Measurements from ENCODE around the gene ASCL1. TPM values are rescaled to one million over a fixed set of nuclear protein-coding genes. Genes with fewer than 3 reads are reported as not detected.

Gene ASCL1
- total RNA-seq, 1 donor from 2014 or later, result not detected

DNA sequence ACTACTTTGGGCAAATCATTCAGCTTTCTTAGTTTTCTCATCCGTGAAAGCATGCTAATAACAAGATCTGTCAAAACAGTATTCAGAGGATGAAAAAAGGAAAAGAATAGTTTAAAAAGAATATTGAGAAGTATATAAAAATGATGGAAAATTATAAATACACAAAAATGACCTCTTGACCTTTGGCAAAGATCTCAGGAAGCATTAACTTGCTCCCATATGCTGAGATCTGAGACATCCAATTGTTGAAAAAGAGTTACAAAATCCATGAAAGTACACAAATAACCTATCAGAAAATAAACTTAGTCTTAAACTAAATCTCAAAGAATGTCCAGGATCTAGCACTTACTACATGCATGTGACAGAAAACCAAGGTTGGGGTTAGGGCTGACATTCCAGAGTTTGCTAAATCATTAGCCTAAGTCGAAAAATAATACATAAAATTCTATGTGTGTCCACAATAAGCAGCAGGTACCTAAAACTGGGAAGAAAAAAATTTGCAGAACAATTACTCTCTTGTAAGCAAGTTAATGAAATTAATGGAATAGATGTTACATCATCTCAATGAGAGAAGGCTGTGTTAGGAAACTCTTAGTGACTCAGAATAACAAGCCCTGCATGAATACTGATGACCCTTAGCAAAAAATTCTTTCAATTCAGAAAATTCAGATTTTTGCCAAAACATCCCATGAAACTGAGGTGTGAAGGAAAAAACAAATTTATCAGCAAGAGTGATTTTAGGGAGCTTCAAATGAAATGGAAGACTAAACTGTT lies 43.8 kb upstream of the ASCL1 start:
- TF ChIP-seq, protein P1, sequence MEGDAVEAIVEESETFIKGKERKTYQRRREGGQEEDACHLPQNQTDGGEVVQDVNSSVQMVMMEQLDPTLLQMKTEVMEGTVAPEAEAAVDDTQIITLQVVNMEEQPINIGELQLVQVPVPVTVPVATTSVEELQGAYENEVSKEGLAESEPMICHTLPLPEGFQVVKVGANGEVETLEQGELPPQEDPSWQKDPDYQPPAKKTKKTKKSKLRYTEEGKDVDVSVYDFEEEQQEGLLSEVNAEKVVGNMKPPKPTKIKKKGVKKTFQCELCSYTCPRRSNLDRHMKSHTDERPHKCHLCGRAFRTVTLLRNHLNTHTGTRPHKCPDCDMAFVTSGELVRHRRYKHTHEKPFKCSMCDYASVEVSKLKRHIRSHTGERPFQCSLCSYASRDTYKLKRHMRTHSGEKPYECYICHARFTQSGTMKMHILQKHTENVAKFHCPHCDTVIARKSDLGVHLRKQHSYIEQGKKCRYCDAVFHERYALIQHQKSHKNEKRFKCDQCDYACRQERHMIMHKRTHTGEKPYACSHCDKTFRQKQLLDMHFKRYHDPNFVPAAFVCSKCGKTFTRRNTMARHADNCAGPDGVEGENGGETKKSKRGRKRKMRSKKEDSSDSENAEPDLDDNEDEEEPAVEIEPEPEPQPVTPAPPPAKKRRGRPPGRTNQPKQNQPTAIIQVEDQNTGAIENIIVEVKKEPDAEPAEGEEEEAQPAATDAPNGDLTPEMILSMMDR (conservative IDR thresholded peaks at IDR 0.05; ENCODE audit: low read depth, low read length), result no peak
- no peak overlapping the region for H3K4me3 ChIP-seq (ENCODE audit: low read depth, low read length)
- DNase-seq (ENCODE audit: low read depth), result no peak

DNA sequence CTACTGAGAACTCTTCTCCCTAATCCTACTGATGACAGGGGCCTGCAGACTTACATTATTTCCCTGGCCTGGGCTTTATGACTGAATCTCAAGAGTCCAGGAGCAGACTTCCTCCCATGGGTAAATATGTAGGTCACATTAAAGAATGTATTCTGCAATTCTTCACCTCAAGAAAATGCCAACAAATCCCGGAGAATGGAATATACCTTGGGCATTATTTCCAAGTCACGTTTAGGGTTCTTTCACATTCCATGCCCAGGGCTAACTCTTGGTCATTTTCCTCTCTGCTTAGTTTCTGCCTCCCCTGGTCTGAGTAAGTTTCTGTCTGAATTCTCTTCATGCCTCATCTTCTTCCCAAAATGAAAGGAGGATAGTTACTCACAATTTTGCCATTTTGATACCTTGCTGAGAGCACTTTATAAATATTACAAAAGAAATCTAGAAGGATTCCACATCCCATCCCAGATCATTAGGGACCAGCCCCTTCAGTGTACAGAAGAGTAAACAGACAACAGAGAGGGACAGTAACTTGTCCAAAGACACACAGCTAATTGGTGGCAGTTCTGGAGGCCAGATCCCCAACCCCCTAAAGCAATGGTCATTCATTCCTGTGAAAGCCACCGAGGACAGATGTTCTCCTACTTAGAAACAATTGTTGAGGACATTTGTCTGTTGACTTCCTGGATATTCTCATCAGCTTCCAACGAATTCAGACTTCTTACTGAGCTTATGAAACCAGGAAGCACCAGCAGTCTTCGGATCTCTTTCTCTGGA lies 41.0 kb upstream of the ASCL1 start:
- TF ChIP-seq, protein P1 (conservative IDR thresholded peaks at IDR 0.05; ENCODE audit: low read depth, low read length), result no peak
- no peak for DNase-seq (ENCODE audit: low read depth)
- peak overlapping the region; percentile 54 for H3K4me3 ChIP-seq (ENCODE audit: low read depth, low read length)

DNA sequence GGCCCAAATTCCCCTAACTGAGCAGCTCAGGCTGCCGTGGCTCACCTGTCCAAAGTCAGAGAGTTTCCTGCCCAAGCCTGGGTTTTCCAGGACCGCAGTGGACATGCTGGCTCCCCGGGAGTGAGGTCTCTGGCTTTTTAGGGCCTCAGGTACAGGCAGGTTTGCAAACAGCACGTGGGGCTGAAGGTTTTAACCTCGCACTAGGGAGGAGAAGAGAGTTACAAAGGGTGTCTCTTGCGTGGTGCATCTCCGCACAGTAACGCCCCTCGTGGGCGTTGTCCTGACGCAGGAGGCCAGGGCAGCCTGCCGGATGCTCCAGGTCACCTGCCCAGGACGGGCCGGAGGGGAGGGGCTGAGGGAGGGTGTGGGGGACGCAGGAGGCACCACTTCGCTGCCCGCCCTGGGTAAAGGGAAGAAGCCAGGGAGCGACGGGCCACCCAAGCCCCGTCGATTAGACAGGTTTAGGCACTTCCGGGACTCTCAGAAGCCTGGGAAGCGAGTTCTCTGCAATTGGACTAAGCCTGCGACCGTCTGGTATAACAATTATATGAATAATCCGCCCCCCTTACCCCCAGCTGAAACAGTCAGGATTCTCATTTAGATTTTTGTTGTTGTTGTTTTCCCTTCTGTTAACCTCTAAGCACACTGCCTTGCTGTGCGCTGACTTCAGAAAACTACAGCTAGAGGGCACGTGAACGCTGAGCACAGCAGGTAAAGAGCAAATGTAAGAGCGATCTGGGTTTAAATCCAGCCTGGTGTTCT lies 40.3 kb upstream of the ASCL1 start, which contains the start of gene PAH:
TSS of gene PAH (minus strand) at position 219 of the 762 bp plus-strand sequence. CDS start at position 105, 114 bp downstream.
- no peak for DNase-seq (ENCODE audit: low read depth)
- H3K4me3 ChIP-seq (ENCODE audit: low read depth, low read length), result peak within 1 kb of the TSS; percentile 54
- TF ChIP-seq, protein P1 (conservative IDR thresholded peaks at IDR 0.05; ENCODE audit: low read depth, low read length), result peak; percentile 22

DNA sequence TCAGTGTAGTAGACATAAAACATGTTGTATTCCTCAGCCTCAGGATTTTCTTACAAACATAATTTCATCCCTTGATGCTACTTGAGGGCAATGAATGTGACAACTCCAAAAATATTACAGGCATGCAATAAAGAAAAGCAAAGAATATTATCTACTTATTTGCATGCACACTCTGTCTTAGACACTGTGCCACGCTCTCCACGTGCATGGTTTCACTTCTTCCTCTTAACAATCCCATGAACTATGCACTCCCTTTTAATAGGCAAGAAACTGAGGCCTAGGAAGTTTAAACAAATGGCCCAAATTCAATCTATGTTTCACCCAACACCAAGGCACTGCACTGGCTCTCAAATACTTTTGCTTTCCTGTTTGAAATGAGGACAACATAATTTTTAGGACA lies 38.6 kb upstream of the ASCL1 start:
- DNase-seq (ENCODE audit: low read depth), result no peak
- TF ChIP-seq, protein P1 (conservative IDR thresholded peaks at IDR 0.05; ENCODE audit: low read depth, low read length), result no peak
- no peak overlapping the region for H3K4me3 ChIP-seq (ENCODE audit: low read depth, low read length)

DNA sequence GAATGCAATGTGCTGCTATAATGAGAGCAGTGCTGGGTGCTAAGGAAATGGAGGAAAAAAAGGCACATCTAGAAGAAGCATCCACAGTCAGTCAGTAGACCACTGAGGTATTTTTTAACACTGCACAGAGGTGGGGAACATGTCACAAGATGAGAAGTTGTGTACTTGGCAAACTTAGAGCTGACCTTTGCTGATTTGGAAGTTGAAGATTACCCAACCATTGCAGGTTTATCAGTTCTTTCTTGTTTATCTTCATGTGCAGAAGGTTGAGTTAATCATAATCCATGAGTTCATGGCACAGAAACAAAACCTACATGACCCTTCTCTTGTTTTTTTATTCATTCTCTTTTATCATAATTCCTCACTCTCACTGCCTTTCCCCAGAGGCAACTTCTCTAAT lies 37.2 kb upstream of the ASCL1 start:
- TF ChIP-seq, protein P1 (conservative IDR thresholded peaks at IDR 0.05; ENCODE audit: low read depth, low read length), result no peak
- DNase-seq (ENCODE audit: low read depth), result no peak
- H3K4me3 ChIP-seq (ENCODE audit: low read depth, low read length), result no peak overlapping the region

DNA sequence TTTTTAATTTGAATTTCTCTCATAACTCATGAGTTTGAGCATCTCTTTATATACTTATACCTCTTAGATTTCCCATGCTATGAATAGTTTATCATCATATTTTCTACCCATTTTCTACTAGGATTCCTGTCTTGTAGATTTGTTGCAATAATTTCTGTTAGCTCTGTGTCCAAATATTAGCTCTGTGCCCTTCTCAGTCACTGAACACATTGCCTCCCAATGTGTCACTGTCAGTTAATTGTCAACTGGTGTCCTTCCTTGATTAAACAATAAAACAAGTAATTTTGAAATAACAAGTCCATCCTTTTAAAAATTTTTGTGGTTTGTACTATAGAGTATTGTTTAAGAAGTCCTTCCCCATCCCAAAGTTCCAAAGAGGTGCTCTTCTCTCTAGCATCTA lies 36.2 kb upstream of the ASCL1 start:
- TF ChIP-seq, protein P1 (conservative IDR thresholded peaks at IDR 0.05; ENCODE audit: low read depth, low read length), result no peak

More for the DNA sequence above, 36.2 kb upstream of the ASCL1 start:
- H3K4me3 ChIP-seq (ENCODE audit: low read depth, low read length), result no peak overlapping the region
- DNase-seq (ENCODE audit: low read depth), result no peak

Data from epithelial cell of proximal tubule (primary cell).